Mucosa of rectum (tissue), 2 donors: ENCODE measurements around the gene CLDN20.

Experiments used
- H3K27ac ChIP-seq, 2 donors: one replicate each; pipeline ENCODE4 v1.7.0; 2013; ENCODE audit warnings: inconsistent platforms in 2 of 2, low read depth in 2 of 2, low read length in 2 of 2
- H3K27me3 ChIP-seq, 2 donors: one replicate each; pipeline ENCODE4 v1.7.0; 2013; ENCODE audit warnings: low read length in 2 of 2; ENCODE audit not compliant: control insufficient read depth in 2 of 2, insufficient read depth in 2 of 2
- H3K36me3 ChIP-seq, 2 donors: one replicate each; pipeline ENCODE4 v1.7.0; 2013; ENCODE audit warnings: low read length in 2 of 2; ENCODE audit not compliant: control insufficient read depth in 2 of 2, insufficient read depth in 2 of 2
- H3K4me1 ChIP-seq, 2 donors: one replicate each; pipeline ENCODE4 v1.7.0; 2013; ENCODE audit warnings: low read length in 2 of 2, mild to moderate bottlenecking in 1 of 2; ENCODE audit not compliant: control insufficient read depth in 2 of 2, insufficient read depth in 2 of 2
- H3K4me3 ChIP-seq, 2 donors: one replicate each; pipeline ENCODE4 v1.7.0; 2013; ENCODE audit warnings: low read length in 2 of 2
- H3K9ac ChIP-seq, 2 donors: one replicate each; pipeline ENCODE4 v1.7.0; 2013; ENCODE audit warnings: low read length in 2 of 2, low read depth in 1 of 2, mild to moderate bottlenecking in 1 of 2
- H3K9me3 ChIP-seq, 2 donors: one replicate each; pipeline ENCODE4 v1.7.0; 2013; ENCODE audit warnings: low read length in 2 of 2; ENCODE audit not compliant: control insufficient read depth in 2 of 2
- donor health status: healthy.
- donor health status: Normal muscosa, but diverticular disease.

Gene CLDN20

GRCh38 chr6:155256122-155256795, 7.6 kb upstream of the CLDN20 start:
- Histone ChIP-seq H3K36me3 (peaks cover 50 to 62% of the 10 kb centered on the region in 2 donors), H3K27ac (no peak overlapping the region), H3K4me3 (no peak overlapping the region), H3K9ac (no peak overlapping the region), H3K27me3 (no peaks in the 10 kb centered on the region), H3K9me3 (no peaks in the 10 kb centered on the region), H3K4me1 (peaks cover 0 to 2% of the 10 kb centered on the region in 2 donors)

GRCh38 chr6:155257796-155258195, 6.0 kb upstream of the CLDN20 start:
- Histone ChIP-seq H3K27ac (no peak overlapping the region), H3K4me3 (no peak overlapping the region), H3K36me3 (peaks cover 46 to 58% of the 10 kb centered on the region in 2 donors), H3K27me3 (no peaks in the 10 kb centered on the region), H3K4me1 (peaks cover 0 to 2% of the 10 kb centered on the region in 2 donors), H3K9me3 (no peaks in the 10 kb centered on the region), H3K9ac (no peak overlapping the region)

GRCh38 chr6:155259204-155259603, 4.6 kb upstream of the CLDN20 start:
- H3K4me1 ChIP-seq, result peaks cover 0 to 2% of the 10 kb centered on the region in 2 donors
- H3K36me3 ChIP-seq, result peaks cover 43 to 47% of the 10 kb centered on the region in 2 donors
- H3K27me3 ChIP-seq, result no peaks in the 10 kb centered on the region
- H3K27ac ChIP-seq, result no peak overlapping the region
- H3K9ac ChIP-seq, result no peak overlapping the region
- no peak overlapping the region for H3K4me3 ChIP-seq
- H3K9me3 ChIP-seq, result no peaks in the 10 kb centered on the region

GRCh38 chr6:155259897-155260296, 3.9 kb upstream of the CLDN20 start:
- peaks cover 0 to 2% of the 10 kb centered on the region in 2 donors for H3K4me1 ChIP-seq
- no peaks in the 10 kb centered on the region for H3K27me3 ChIP-seq
- H3K9ac ChIP-seq, result no peak overlapping the region
- H3K27ac ChIP-seq, result no peak overlapping the region
- no peaks in the 10 kb centered on the region for H3K9me3 ChIP-seq
- no peak overlapping the region for H3K4me3 ChIP-seq
- H3K36me3 ChIP-seq, result peaks cover 39 to 41% of the 10 kb centered on the region in 2 donors

- Histone ChIP-seq H3K9me3 (no peaks in the 10 kb centered on the region), H3K36me3 (peaks cover 39% of the 10 kb centered on the region in 2 donors), H3K27ac (no peak overlapping the region), H3K4me1 (peaks cover 0 to 2% of the 10 kb centered on the region in 2 donors), H3K27me3 (no peaks in the 10 kb centered on the region), H3K4me3 (no peak overlapping the region), H3K9ac (no peak overlapping the region)
These were observed 3.1 kb upstream of the CLDN20 start for GRCh38 chr6:155260686-155261085.

- H3K27ac ChIP-seq, result no peak overlapping the region
- no peaks in the 10 kb centered on the region for H3K9me3 ChIP-seq
- H3K36me3 ChIP-seq, result peaks cover 36 to 37% of the 10 kb centered on the region in 2 donors
- no peak overlapping the region for H3K9ac ChIP-seq
- no peak overlapping the region for H3K4me3 ChIP-seq
- H3K27me3 ChIP-seq, result no peaks in the 10 kb centered on the region
- H3K4me1 ChIP-seq, result peaks cover 0 to 2% of the 10 kb centered on the region in 2 donors
These were observed 2.5 kb upstream of the CLDN20 start for GRCh38 chr6:155261111-155261900.

- no peak overlapping the region for H3K9ac ChIP-seq
- H3K27me3 ChIP-seq, result no peaks in the 10 kb centered on the region
- H3K27ac ChIP-seq, result no peak overlapping the region
- H3K36me3 ChIP-seq, result peaks cover 25 to 29% of the 10 kb centered on the region in 2 donors
- H3K4me1 ChIP-seq, result peaks cover 0 to 2% of the 10 kb centered on the region in 2 donors
- H3K9me3 ChIP-seq, result no peaks in the 10 kb centered on the region
- H3K4me3 ChIP-seq, result no peak overlapping the region
These were observed 1.2 kb upstream of the CLDN20 start for GRCh38 chr6:155262655-155263054.

GRCh38 chr6:155264693-155265320, 994 bp downstream of the CLDN20 start:
- Histone ChIP-seq H3K4me3 (no peak overlapping the region), H3K9ac (no peak overlapping the region), H3K27ac (no peak overlapping the region), H3K27me3 (no peaks in the 10 kb centered on the region), H3K4me1 (peaks cover 0 to 2% of the 10 kb centered on the region in 2 donors), H3K36me3 (peaks cover 10 to 11% of the 10 kb centered on the region in 2 donors), H3K9me3 (no peaks in the 10 kb centered on the region)

- Histone ChIP-seq H3K27ac (no peak overlapping the region), H3K9me3 (no peaks in the 10 kb centered on the region), H3K4me1 (no peaks in the 10 kb centered on the region), H3K4me3 (no peak overlapping the region), H3K36me3 (peaks cover 4% of the 10 kb centered on the region in 2 donors), H3K9ac (no peak overlapping the region), H3K27me3 (no peaks in the 10 kb centered on the region)
These were observed 2.2 kb downstream of the CLDN20 start for GRCh38 chr6:155265843-155266535.
